OCI-M2 (cell line): Measurements from ENCODE around the gene TRMT2A.

ENCODE experiments used
- DNase-seq: peaks from one replicate; lab custom pipeline; 2025; ENCODE audit not compliant: unreplicated experiment; lab: John Stamatoyannopoulos, UW

The TRMT2A gene

GRCh38 chr22:20065896-20066616 lies 51.0 kb downstream of the TRMT2A start:
- DNase-seq = no peak

- no peak for DNase-seq
Observed at GRCh38 chr22:20064545-20065262, 52.3 kb downstream of the TRMT2A start.

DNA sequence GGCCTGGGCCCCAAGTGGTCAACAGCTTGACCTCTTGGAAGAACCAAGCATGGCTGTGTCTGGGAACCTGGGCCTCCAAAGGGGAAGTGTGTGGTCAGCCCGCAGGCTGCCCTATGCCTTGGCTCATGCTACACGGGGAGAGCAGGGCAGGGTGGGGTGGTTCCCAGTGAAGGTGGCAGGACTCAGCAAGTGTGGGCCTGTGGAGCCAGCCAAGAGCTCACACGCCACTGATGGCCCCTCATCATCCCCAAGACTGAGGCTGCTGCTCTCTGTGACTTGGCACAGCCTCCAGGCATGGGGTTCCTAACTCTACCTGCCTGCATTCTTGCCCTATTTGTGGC lies 52.9 kb downstream of the TRMT2A start:
- DNase-seq = no peak

DNA sequence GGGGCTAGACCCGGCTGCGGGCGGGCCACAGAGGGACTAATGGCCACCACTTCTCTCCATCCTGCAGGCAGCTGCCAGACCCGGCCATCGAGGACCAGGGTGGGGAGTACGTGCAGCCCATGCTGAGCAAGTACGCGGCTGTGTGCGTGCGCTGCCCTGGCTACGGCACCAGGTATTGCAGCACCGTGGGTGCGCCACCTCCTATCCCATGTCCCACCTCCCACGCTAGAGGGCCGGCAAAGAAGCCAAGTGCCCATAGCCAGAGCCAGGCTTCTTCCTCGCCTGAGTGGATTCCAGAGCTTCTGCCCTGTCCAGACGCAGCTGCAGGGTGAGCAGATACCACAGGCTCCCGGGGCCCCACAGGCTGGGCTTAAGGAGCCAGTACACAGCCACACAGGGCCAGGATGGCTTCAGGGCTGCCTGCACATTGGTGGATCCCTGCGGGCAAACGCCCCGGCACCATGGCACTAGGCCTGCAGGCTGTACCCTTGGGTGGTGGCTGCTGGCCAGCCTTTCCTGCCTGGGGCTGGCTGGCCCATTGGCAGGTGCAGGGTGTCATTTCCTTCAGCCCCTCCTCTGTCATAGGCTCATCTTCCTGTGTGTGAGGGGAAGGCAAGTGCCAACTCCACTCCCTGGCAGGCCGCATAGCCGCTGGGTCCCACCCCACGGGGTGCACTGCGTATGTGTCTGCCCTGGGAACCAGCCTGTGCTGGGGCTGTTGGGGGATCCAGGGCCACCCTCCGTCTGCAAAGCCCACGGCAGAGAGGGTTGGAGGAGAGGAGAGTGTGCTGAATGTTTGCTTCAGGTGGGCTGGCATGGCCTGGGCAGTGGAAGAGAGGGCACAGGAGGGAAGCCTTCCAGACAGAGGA lies 53.5 kb downstream of the TRMT2A start:
- DNase-seq = no peak

GRCh38 chr22:20062766-20063083 lies 54.3 kb downstream of the TRMT2A start:
- DNase-seq = no peak

DNA sequence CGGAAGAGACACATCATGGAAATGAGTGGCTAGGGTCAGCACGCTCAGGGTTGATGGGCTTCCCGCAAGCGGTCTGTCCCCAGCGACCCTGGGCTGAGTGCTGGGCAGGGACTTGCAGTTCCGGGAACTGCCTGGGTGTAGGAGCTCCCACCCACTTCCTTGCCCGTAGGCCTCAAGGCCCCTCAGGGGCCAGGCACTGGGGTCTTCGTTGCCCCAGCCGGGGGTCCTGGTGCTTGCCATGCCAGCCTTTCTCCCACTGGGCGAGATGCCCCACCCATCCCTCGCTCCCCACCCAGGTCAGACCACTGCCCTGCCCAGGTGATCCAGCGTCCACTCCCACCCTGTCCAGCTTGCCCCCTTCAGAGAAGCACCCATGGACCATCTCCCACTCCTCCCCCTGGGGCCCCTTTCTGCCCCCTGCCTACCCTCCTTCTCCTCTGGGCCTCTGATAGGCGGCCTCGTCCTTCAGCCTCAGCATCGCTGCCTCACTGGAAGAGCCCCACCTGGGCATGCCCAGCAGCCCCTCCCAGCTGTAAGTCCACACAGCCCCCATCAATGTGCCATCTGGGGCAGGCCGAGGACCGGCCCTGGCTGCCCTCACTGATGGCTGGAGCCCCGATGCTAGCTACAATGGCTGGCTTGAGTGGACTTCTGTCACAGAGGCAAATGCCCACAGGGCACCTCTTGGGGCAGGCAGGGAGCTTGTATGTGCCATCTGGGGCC lies 54.8 kb downstream of the TRMT2A start:
- no peak for DNase-seq
